ENCODE results near the gene MPRIP. TPM values are rescaled to one million over a fixed set of nuclear protein-coding genes. Genes with fewer than 3 reads are reported as not detected.
A peak's percentile ranks its signal among the peaks of the same experiment; 100 is the strongest.

MPRIP gene
- polyA plus RNA-seq, 1 donor (not counting 4 experiments of a cell fraction or from before 2014, with no cell fraction given): 113 TPM

DNA sequence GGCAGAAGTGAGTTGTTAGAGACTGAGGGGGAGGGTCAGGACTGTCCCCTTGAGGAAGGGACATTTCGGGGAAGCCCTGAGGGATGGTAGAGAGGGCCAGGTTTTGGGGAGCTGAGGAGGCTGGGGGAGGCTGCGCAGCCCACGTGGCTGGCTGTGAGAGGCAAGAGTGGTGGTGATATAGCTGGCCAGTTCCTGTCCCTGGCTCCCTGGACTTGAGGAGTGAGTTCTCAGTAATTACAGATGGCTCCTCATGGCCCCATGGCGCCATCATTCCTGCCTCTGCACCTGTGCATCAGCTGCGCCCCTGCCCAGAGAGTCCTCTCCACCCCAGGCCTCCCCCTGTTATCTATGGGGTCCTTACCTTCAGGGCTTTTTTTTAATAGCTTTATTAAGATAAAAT lies 30.3 kb downstream of the MPRIP start:
- H2AFZ ChIP-seq (ENCODE audit: control insufficient read depth, low read length): no peak overlapping the region
- no peak overlapping the region for H3K4me2 ChIP-seq (ENCODE audit: control insufficient read depth, extremely low read depth, insufficient read depth, low read depth, low read length)
- H3K79me2 ChIP-seq (ENCODE audit: control insufficient read depth, insufficient read depth, low read length): peaks cover 92% of the 10 kb centered on the region
- TF ChIP-seq EZH2 (IDR thresholded peaks at IDR 0.05; ENCODE audit: low read length) (no peak), CTCF (optimal IDR thresholded peaks at IDR 0.05 in 1 of 3, IDR thresholded peaks at IDR 0.05 in 1 of 3, conservative IDR thresholded peaks at IDR 0.05 in 1 of 3; ENCODE audit: extremely low read depth in 1 of 3, insufficient read depth in 2 of 3, low read length in 3 of 3) (no peak)
- FAIRE-seq (no peak), DNase-seq (ENCODE audit: low read depth, low spot score) (no peak)
- peak overlapping the region; percentile 10 for H3K27ac ChIP-seq (ENCODE audit: control insufficient read depth, insufficient read depth, low read length)
- no peaks in the 10 kb centered on the region for H3K9me3 ChIP-seq (ENCODE audit: control insufficient read depth, low read depth, low read length)
- H3K4me3 ChIP-seq (ENCODE audit: control insufficient read depth in 2 of 3, extremely low read depth in 1 of 3, insufficient read depth in 2 of 3, low read depth in 1 of 3, low read length in 3 of 3): no peak overlapping the region
- peaks cover 16% of the 10 kb centered on the region for H3K9me1 ChIP-seq (ENCODE audit: control insufficient read depth, extremely low read depth, insufficient read depth, low read length)
- no peak overlapping the region for H3K9ac ChIP-seq (ENCODE audit: control insufficient read depth, extremely low read depth, insufficient read depth, low read length)
- no peaks in the 10 kb centered on the region for H3K27me3 ChIP-seq (ENCODE audit: control insufficient read depth, extremely low read depth, insufficient read depth, low read length)
- H3K36me3 ChIP-seq (ENCODE audit: control insufficient read depth in 2 of 2, extremely low read depth in 1 of 2, insufficient read depth in 2 of 2, low read length in 2 of 2): peaks cover 14 to 38% of the 10 kb centered on the region in 2 experiments
- H3K4me1 ChIP-seq (ENCODE audit: control insufficient read depth, extremely low read depth, insufficient read depth, low read length): peaks cover 41% of the 10 kb centered on the region
- dilution Hi-C loops (cut with MboI; ENCODE audit: extremely low pct_ligation_motif_present, low sequenced_read_pairs): no loop called here
- H4K20me1 ChIP-seq (ENCODE audit: control insufficient read depth, extremely low read depth, insufficient read depth, low read length): peaks cover 46% of the 10 kb centered on the region

GRCh38 chr17:17073030-17073564 lies 30.8 kb downstream of the MPRIP start:
- TF ChIP-seq EZH2 (IDR thresholded peaks at IDR 0.05; ENCODE audit: low read length) (no peak), CTCF (optimal IDR thresholded peaks at IDR 0.05 in 1 of 3, IDR thresholded peaks at IDR 0.05 in 1 of 3, conservative IDR thresholded peaks at IDR 0.05 in 1 of 3; ENCODE audit: extremely low read depth in 1 of 3, insufficient read depth in 2 of 3, low read length in 3 of 3) (no peak)
- Histone ChIP-seq H3K9me3 (ENCODE audit: control insufficient read depth, low read depth, low read length) (no peaks in the 10 kb centered on the region), H3K27ac (ENCODE audit: control insufficient read depth, insufficient read depth, low read length) (no peak overlapping the region), H3K9me1 (ENCODE audit: control insufficient read depth, extremely low read depth, insufficient read depth, low read length) (peaks cover 16% of the 10 kb centered on the region), H3K27me3 (ENCODE audit: control insufficient read depth, extremely low read depth, insufficient read depth, low read length) (no peaks in the 10 kb centered on the region), H2AFZ (ENCODE audit: control insufficient read depth, low read length) (no peak overlapping the region), H3K4me2 (ENCODE audit: control insufficient read depth, extremely low read depth, insufficient read depth, low read depth, low read length) (no peak overlapping the region), H3K4me3 (ENCODE audit: control insufficient read depth in 2 of 3, extremely low read depth in 1 of 3, insufficient read depth in 2 of 3, low read depth in 1 of 3, low read length in 3 of 3) (no peak overlapping the region), H3K79me2 (ENCODE audit: control insufficient read depth, insufficient read depth, low read length) (peaks cover 96% of the 10 kb centered on the region), H3K36me3 (ENCODE audit: control insufficient read depth in 2 of 2, extremely low read depth in 1 of 2, insufficient read depth in 2 of 2, low read length in 2 of 2) (peaks cover 17 to 44% of the 10 kb centered on the region in 2 experiments), H4K20me1 (ENCODE audit: control insufficient read depth, extremely low read depth, insufficient read depth, low read length) (peaks cover 46% of the 10 kb centered on the region), H3K4me1 (ENCODE audit: control insufficient read depth, extremely low read depth, insufficient read depth, low read length) (peaks cover 42% of the 10 kb centered on the region), H3K9ac (ENCODE audit: control insufficient read depth, extremely low read depth, insufficient read depth, low read length) (no peak overlapping the region)
- dilution Hi-C loops (cut with MboI; ENCODE audit: extremely low pct_ligation_motif_present, low sequenced_read_pairs): no loop called here
- DNase-seq (ENCODE audit: low read depth, low spot score) (no peak), FAIRE-seq (no peak)
